HepG2 (cell line): Measurements from ENCODE around the gene IRF2. TPM values are rescaled to one million over a fixed set of nuclear protein-coding genes. Genes with fewer than 3 reads are reported as not detected.

Experiments
- AHR ChIP-seq: IDR thresholded peaks from 2 replicates; pipeline ENCODE4 v1.6.1; 2018; ENCODE audit warnings: missing genetic modification reagents, missing compliant biosample characterization
- ARNT2 ChIP-seq: sonication (generic); formaldehyde crosslinking; IDR thresholded peaks from 2 replicates; pipeline ENCODE4 v1.8.0; 2022; ENCODE audit warnings: mild to moderate bottlenecking, low read depth, missing genetic modification reagents, moderate library complexity
- CBX1 ChIP-seq: IDR thresholded peaks from one replicate; pipeline ENCODE4 v1.6.1; 2016; ENCODE audit warnings: antibody characterized with exemption, low read depth
- CCAR2 ChIP-seq: fragments of 200-400 bp; formaldehyde crosslinking; optimal IDR thresholded peaks from 2 replicates; pipeline ENCODE3; 2018; ENCODE audit warnings: low read depth, mild to moderate bottlenecking, low read length, moderate library complexity
- ETV5 ChIP-seq: IDR thresholded peaks from 2 replicates; pipeline ENCODE4 v1.6.1; 2018; ENCODE audit warnings: missing biosample characterization, missing genetic modification reagents, inconsistent platforms, borderline replicate concordance
- GABPA ChIP-seq, 2 experiments: IDR thresholded peaks; 2 replicates each; pipeline ENCODE4 v1.6.1; 2011 to 2016; ENCODE audit warnings: low read depth in 2 of 2, low read length in 1 of 2, missing biosample characterization in 1 of 2, missing genetic modification characterization in 1 of 2
- HDAC2 ChIP-seq: sonication (generic); formaldehyde crosslinking; IDR thresholded peaks from 2 replicates; pipeline ENCODE4 v1.4.0; 2020; ENCODE audit warnings: missing genetic modification reagents
- HES4 ChIP-seq: sonication (generic); formaldehyde crosslinking; IDR thresholded peaks from 2 replicates; pipeline ENCODE4 v1.9.0; 2021; ENCODE audit warnings: mild to moderate bottlenecking, missing genetic modification reagents, borderline replicate concordance
- JDP2 ChIP-seq: sonication (generic); formaldehyde crosslinking; IDR thresholded peaks from 2 replicates; pipeline ENCODE4 v1.8.1; 2022; ENCODE audit warnings: missing genetic modification reagents, borderline replicate concordance
- KDM5B ChIP-seq: sonication (generic); formaldehyde crosslinking; IDR thresholded peaks from 2 replicates; pipeline ENCODE4 v1.4.0; 2020; ENCODE audit warnings: missing genetic modification reagents, mild to moderate bottlenecking, borderline replicate concordance
- NFYB ChIP-seq: sonication (generic); formaldehyde crosslinking; IDR thresholded peaks from 2 replicates; pipeline ENCODE4 v1.4.0; 2020; ENCODE audit warnings: missing genetic modification reagents
- ONECUT2 ChIP-seq: sonication (generic); formaldehyde crosslinking; IDR thresholded peaks from 2 replicates; pipeline ENCODE4 v1.4.0; 2020; ENCODE audit warnings: missing genetic modification reagents
- PHB2 ChIP-seq: fragments of 450-650 bp; IDR thresholded peaks from 2 replicates; pipeline ENCODE4 v1.6.1; 2018; ENCODE audit not compliant: partially characterized antibody
- POLR2G ChIP-seq: fragments of 200-400 bp; formaldehyde crosslinking; IDR thresholded peaks from 2 replicates; pipeline ENCODE4 v1.6.1; 2018; ENCODE audit warnings: mild to moderate bottlenecking, low read depth, low read length, moderate library complexity
- PPARG ChIP-seq: conservative IDR thresholded peaks from 2 replicates; pipeline ENCODE4 v1.6.1; 2016; ENCODE audit warnings: missing biosample characterization, missing genetic modification reagents
- RARA ChIP-seq: IDR thresholded peaks from 2 replicates; pipeline ENCODE4 v1.6.1; 2016; ENCODE audit warnings: missing genetic modification reagents, missing compliant biosample characterization
- YEATS2 ChIP-seq: sonication (generic); formaldehyde crosslinking; IDR thresholded peaks from 2 replicates; pipeline ENCODE4 v1.4.0; 2020; ENCODE audit warnings: missing genetic modification reagents, borderline replicate concordance
- ZBTB42 ChIP-seq: sonication (generic); formaldehyde crosslinking; IDR thresholded peaks from 2 replicates; pipeline ENCODE4 v1.5.0; 2020; ENCODE audit warnings: mild to moderate bottlenecking, missing genetic modification reagents
- ZNF446 ChIP-seq: sonication (generic); formaldehyde crosslinking; IDR thresholded peaks from 2 replicates; pipeline ENCODE4 v1.5.0; 2020; ENCODE audit warnings: mild to moderate bottlenecking, missing genetic modification reagents
- ZSCAN30 ChIP-seq: sonication (generic); formaldehyde crosslinking; IDR thresholded peaks from 2 replicates; pipeline ENCODE4 v1.5.0; 2020; ENCODE audit warnings: mild to moderate bottlenecking, missing genetic modification reagents
- polyA plus RNA-seq, 8 experiments: library from polyadenylated mRNA; depleted of rRNA in 3 of 8; stranded (reverse) in 7 of 8; unstranded in 1 of 8; fragments of >200 nt; fragmentation: Illumina TruSeq in 4 of 8; extraction: Trizol in 4 of 8; gene quantifications; 2 replicates each; pipeline versions ENCODE4 v1.2.1 to v1.2.3, GENCODE V29; 2011 to 2016; ENCODE audit warnings: low read depth in 4 of 8, missing spikeins in 1 of 8, mixed read lengths in 1 of 8; ENCODE audit not compliant: insufficient read depth in 1 of 8
- total RNA-seq, 5 experiments: library from RNA; depleted of rRNA; stranded (reverse); fragments of >200 nt; fragmentation: Illumina TruSeq; extraction: Trizol; gene quantifications; 2 replicates each; pipeline ENCODE4 v1.2.3, GENCODE V29; 2016; ENCODE audit warnings: low read depth in 1 of 5
- TF ChIP-seq, protein P1 (sequence below): sonication (generic); formaldehyde crosslinking; IDR thresholded peaks from 2 replicates; pipeline ENCODE4 v1.4.0; 2020; ENCODE audit warnings: mild to moderate bottlenecking, missing genetic modification reagents
- TF ChIP-seq, protein P2 (sequence below): sonication (generic); formaldehyde crosslinking; IDR thresholded peaks from 2 replicates; pipeline ENCODE4 v1.4.0; 2020; ENCODE audit warnings: mild to moderate bottlenecking, missing genetic modification reagents

The IRF2 gene
- total and polyA plus RNA-seq, 2 of the 13 experiments (the other 11 are each of a cell fraction or from before 2014, with no cell fraction given): 15.5 to 28.8 TPM

DNA sequence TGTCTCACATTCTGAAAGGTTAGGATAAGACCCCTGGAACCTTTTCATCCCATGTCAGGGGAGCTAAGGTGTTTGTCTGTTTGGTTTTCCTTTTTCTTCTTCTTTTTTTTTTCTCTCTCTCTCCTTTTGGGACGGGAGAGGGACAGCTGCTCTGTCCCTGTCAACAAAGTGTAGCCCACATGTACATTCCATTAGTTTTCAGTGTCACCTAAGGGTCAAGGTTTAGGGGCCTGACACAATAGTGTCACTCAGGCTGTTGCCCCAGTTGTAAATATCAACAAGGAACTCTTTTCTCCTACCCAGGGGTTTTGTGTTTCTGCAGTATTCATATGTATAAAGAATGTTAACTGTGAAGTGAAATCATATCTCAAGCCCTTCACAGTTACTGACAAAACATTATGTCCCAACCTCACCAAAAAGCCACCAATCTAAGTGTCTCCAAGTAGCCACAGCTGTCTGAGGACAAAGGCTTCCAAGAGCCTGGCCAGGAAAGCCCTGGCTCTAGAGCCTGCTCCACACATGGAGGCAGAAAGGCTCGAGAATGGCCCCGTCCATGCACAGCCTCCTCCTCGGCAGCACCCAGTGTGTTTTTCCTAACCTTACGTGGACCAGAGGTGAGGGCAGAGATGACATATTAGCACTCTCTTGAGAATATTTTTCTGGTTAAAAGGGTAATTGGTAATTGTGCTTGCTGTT is 9.4 kb downstream of the IRF2 start (continued):
- TF ChIP-seq ETV5 (CRISPR knock-in tag) (no peak; the same call in 1 of the 2 replicates), ZBTB42 (no peak), AHR (no peak), PPARG (CRISPR knock-in tag) (0 out of 2 replicates have a peak, but pooled peaks have one; percentile 65), GABPA (IDR thresholded peaks at IDR 0.05; ENCODE audit: low read depth, low read length) (no peak), GABPA (CRISPR knock-in tag; IDR thresholded peaks at IDR 0.05; ENCODE audit: low read depth) (no peak), RARA (CRISPR knock-in tag) (peak; percentile 99), ONECUT2 (no peak), POLR2G (no peak), ZNF446 (no peak), CBX1 (no peak), ZSCAN30 (CRISPR knock-in tag) (no peak), ARNT2 (CRISPR knock-in tag) (no peak), PHB2 (no peak), NFYB (CRISPR knock-in tag) (no peak), HDAC2 (CRISPR knock-in tag) (peak; percentile 85), KDM5B (CRISPR knock-in tag) (no peak), JDP2 (CRISPR knock-in tag) (no peak), HES4 (CRISPR knock-in tag) (no peak), YEATS2 (no peak; the same call in 1 of the 2 replicates), CCAR2 (no peak)
- TF ChIP-seq, protein P1, sequence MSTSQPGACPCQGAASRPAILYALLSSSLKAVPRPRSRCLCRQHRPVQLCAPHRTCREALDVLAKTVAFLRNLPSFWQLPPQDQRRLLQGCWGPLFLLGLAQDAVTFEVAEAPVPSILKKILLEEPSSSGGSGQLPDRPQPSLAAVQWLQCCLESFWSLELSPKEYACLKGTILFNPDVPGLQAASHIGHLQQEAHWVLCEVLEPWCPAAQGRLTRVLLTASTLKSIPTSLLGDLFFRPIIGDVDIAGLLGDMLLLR (CRISPR knock-in tag): no peak
- TF ChIP-seq, protein P2, sequence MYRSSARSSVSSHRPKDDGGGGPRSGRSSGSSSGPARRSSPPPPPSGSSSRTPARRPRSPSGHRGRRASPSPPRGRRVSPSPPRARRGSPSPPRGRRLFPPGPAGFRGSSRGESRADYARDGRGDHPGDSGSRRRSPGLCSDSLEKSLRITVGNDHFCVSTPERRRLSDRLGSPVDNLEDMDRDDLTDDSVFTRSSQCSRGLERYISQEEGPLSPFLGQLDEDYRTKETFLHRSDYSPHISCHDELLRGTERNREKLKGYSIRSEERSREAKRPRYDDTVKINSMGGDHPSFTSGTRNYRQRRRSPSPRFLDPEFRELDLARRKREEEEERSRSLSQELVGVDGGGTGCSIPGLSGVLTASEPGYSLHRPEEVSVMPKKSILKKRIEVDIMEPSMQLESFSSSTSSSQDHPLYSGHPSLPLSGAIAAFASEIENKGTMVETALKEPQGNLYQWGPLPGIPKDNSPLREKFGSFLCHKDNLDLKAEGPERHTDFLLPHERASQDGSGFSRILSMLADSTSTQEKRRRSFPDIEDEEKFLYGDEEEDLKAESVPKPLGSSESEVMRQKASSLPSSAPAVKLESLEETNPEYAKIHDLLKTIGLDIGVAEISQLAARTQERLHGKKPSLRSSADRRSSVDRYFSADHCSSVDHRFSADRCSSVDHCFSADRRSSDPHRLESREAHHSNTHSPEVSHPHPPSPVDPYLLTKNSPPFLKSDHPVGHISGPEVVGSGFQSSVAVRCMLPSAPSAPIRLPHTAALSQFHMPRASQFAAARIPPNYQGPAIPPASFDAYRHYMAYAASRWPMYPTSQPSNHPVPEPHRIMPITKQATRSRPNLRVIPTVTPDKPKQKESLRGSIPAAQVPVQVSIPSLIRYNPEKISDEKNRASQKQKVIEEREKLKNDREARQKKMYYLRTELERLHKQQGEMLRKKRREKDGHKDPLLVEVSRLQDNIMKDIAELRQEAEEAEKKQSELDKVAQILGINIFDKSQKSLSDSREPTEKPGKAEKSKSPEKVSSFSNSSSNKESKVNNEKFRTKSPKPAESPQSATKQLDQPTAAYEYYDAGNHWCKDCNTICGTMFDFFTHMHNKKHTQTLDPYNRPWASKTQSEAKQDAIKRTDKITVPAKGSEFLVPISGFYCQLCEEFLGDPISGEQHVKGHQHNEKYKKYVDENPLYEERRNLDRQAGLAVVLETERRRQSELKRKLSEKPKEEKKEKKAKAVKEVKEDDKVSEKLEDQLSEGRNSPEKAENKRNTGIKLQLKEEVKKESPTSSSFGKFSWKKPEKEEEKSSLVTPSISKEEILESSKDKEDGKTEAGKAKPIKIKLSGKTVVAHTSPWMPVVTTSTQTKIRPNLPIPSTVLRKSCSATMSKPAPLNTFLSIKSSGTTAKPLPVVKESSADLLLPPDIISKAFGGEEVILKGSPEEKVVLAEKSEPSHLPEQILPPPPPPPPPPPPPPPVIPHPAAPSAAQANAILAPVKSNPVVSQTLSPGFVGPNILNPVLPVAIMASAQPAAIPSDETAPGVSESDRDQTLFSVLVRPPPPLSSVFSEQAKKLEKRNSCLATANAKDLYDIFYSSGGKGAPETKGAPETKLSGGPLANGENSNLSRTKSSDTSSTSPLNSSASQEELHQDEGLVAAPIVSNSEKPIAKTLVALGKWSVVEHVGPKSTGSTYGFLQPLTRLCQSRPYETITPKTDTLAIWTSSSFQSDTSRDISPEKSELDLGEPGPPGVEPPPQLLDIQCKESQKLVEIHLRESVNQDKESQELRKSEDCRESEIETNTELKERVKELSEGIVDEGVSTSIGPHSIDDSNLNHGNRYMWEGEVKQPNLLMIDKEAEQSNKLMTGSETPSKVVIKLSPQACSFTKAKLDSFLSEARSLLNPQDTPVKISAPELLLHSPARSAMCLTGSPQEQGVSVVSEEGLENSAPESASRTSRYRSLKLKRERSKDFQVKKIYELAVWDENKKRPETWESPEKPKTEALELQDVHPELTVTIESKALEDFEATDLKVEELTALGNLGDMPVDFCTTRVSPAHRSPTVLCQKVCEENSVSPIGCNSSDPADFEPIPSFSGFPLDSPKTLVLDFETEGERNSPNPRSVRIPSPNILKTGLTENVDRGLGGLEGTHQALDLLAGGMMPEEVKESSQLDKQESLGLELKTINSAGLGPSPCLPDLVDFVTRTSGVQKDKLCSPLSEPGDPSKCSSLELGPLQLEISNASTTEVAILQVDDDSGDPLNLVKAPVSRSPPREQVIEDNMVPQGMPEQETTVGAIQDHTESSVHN (CRISPR knock-in tag): no peak
